Astrocyte (in vitro differentiated cells and primary cell): ENCODE data around the gene SPRED2.

Experiments
- CTCF ChIP-seq: IDR thresholded peaks from 2 replicates; pipeline ENCODE4 v1.5.1; 2011; ENCODE audit warnings: low read depth, mild to moderate bottlenecking, inconsistent platforms, low read length, moderate library complexity; ENCODE audit not compliant: insufficient read depth
- EZH2 ChIP-seq: IDR thresholded peaks from 2 replicates; pipeline ENCODE4 v1.6.1; 2012; ENCODE audit warnings: mild to moderate bottlenecking, low read length, inconsistent platforms; ENCODE audit not compliant: insufficient read depth

GRCh38 chr2:65466551-65466950 is 34.2 kb upstream of the SPRED2 start:
- TF ChIP-seq CTCF = no peak
- no peak for TF ChIP-seq EZH2
